COR-L47 (cell line): ENCODE data around the gene PPIE.
"Not testable (repeated sequence)": the region's sequence is repeated elsewhere in the genome, so short reads cannot be mapped to it uniquely, and the experiment has no call there.

ENCODE experiments used
- DNase-seq: peaks from one replicate; lab custom pipeline; 2025; lab: John Stamatoyannopoulos, UW

The PPIE gene

GRCh38 chr1:39758556-39759435, 20.1 kb downstream of the PPIE start:
- DNase-seq = peak; percentile 77

- no peak for DNase-seq
Measured at GRCh38 chr1:39759436-39759726, 20.7 kb downstream of the PPIE start.

GRCh38 chr1:39760074-39761008, 21.7 kb downstream of the PPIE start:
- no peak for DNase-seq

- no peak for DNase-seq
Measured at GRCh38 chr1:39761016-39761415, 22.3 kb downstream of the PPIE start.

DNA sequence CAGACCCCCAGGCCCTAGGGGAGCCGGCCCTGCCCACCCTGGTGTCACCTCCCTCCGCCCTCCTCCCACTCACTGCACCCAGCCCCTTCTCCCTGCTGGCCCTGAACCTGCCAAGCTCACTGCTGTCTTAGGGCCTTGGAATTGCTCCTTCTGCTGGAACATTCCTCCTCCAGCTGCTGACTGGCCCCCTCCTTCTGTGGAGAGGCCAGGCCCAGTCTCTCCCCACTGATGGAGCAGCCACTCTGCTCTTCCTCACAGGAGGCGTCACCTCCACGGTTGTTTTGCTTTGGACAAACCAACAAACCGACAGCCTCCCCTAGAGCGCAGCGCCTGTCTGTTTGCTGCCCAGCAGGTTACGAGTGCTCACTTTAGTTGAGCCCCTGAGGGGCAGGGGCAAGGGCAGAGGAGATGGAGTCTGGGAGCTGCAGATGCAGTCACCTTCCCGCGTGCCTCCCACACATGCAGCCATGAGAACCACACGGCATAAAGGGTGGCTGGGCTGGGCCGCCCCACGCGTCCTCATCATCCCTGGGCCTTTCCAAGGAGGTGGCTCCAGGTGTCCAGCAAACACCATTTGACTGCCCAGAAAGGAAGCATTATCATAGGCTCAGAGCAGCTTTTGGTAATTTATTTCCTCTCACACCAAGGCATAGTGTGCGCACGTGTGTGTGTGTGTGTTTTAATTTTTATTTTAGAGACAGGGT, 23.0 kb downstream of the PPIE start:
- DNase-seq = no peak

DNA sequence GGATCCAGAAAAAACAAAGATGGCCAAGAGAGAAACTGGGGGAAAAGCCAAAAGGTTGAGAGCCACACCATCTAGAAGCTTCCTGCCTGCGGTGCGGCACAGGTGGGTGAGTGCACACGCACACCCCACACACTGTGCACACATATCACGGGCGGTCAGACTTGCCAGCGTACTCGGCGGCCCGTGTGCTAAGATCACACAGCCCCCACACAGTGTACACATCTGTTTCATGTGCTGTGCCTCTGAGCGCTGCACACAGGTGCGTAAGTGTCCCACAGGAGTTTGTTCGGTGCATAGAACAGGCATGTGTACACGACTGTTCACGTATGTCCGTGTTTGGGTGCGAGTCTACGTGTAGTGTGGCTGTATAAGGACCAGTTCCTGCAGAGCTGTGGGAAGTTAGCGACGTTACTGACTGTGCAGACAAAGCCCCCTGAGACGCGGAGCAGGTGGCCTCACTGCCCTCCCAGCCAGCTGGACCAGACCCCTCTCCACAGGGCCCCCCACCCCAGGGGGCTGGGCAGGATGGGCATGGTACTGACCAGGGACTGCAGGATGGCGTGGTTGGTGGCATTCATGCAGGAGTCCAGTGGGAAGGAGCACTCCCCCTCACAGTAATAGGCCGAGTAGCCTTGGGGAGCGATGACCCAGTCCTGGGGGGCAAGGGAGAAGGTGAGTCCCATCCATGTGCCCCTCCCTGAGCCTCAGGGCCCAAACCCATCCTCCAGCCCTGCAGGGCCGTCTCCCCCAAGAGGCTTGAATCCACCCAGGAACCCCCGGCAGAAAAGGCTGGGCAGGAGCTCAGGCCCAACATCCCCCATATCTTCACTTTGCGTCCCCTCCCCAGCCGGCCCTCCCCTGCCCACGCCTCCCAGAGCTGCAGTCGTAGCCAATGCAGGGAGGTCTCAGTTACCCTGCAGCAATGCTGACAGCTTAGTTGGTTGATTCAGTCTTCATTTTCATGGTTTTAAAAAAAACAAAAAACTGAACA, 24.2 kb downstream of the PPIE start:
- no peak for DNase-seq

GRCh38 chr1:39763619-39764374, 25.1 kb downstream of the PPIE start:
- DNase-seq = not testable (repeated sequence)

GRCh38 chr1:39764512-39764911, 25.8 kb downstream of the PPIE start:
- DNase-seq = not testable (repeated sequence)

GRCh38 chr1:39766466-39766865, 27.8 kb downstream of the PPIE start:
- DNase-seq = not testable (repeated sequence)

- not testable (repeated sequence) for DNase-seq
Measured at GRCh38 chr1:39769502-39769901, 30.8 kb downstream of the PPIE start.

DNA sequence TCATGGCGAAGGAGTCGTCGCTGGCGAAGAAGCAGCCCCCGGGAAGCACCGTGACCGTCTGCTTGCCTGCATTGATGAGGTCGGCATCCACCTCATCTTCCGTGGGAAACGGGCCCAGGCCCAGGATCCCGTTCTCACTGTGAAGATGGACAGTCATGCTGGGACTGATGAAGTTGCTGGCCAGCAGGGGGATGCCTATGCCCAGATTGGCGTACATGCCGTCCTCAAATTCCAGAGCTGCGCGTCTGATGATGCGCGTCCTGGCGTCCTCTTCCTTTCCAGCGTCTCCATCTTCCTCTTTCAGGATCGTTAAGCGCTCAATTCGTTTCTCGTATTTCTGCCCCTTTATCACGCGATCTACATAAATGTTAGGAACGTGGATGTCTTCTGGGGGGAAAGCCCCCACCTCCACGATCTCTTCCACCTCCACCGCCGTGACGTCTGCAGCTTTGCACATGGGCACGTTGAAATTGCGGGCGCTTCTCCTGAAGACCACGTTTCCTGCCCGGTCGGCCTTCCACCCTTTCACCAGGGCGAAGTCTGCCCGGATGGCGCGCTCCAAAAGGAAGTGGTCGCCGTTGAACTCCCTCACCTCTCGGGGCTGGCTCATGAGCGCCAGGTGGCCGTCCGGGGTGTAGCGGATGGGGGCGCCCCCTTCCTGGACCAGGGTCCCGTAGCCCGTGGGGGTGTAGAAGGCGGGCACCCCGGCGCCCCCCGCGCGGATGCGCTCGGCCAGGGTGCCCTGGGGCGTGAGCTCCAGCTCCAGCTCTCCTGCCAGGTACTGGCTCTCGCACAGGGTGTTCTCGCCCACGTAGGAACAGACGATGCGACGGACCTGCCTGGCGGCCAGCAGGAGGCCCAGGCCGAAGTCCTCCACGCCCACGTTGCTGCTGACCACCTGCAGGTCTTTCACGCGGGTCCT, 31.7 kb downstream of the PPIE start:
- DNase-seq = not testable (repeated sequence)

GRCh38 chr1:39771022-39771532, 32.4 kb downstream of the PPIE start, which contains the start of gene OXCT2:
OXCT2 (minus strand) TSS chr1:39771348; CDS start chr1:39771255, 93 bp downstream.
- not testable (repeated sequence) for DNase-seq

- not testable (repeated sequence) for DNase-seq
Measured at GRCh38 chr1:39773369-39773979, 34.8 kb downstream of the PPIE start.

- DNase-seq = not testable (repeated sequence)
Measured at GRCh38 chr1:39775141-39775540, 36.5 kb downstream of the PPIE start.

- DNase-seq = not testable (repeated sequence)
Measured at GRCh38 chr1:39775676-39776399, 37.2 kb downstream of the PPIE start.

GRCh38 chr1:39776400-39776713, 37.7 kb downstream of the PPIE start:
- no peak for DNase-seq

DNA sequence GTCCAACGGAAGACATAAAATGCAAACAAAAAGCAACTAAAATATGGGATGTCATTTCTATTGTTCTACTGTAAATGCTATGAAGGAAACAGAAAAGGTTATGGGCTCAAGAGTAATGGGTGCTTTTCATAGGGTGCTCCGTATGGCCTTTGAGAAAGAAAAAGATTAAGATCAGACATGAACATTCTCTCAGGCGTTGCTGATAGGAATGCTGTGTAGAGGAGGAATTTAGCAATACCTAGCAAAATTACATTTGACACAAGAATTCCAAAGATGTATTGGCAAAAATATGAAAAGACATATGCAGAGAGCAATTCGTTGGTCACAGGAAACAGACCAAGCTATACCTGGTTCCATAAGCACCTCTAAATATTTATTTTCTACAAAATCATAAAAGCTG, 38.2 kb downstream of the PPIE start:
- no peak for DNase-seq

DNA sequence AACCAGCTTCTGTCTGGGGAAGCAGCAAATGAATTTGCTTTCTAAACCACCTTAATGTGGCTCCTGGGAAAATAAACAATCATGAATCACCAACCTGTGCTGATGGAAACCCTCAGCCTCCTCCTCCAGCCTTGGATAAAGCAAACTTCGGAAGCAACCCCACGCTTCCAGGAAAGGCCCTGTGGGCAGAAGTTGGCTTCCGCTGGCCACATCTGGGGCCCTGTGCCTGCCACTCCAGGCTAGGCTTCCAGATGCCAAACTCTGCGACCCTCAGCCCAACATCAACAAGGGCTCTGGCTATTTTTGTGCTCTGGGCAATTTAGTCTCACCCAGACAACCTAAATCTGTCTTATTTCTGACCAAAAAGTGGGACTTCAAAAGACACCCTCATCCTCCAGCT, 38.6 kb downstream of the PPIE start:
- DNase-seq = no peak
